CD4-positive, alpha-beta T cell treated with Interleukin-2 at 100 ng/mL for 4 hours (primary cell): ENCODE results near the gene TMPRSS9.
"Not testable (repeated sequence)": the region's sequence is repeated elsewhere in the genome, so short reads cannot be mapped to it uniquely, and the experiment has no call there.

Experiments used
- DNase-seq: peaks from one replicate; pipeline ENCODE4 v3.0.0-alpha.2; 2020; ENCODE audit warnings: low spot score

The TMPRSS9 gene

GRCh38 chr19:2362046-2362969 is 2.2 kb downstream of the TMPRSS9 start:
- DNase-seq = no peak

- DNase-seq = no peak
Observed at GRCh38 chr19:2362970-2363300, 2.9 kb downstream of the TMPRSS9 start.

DNA sequence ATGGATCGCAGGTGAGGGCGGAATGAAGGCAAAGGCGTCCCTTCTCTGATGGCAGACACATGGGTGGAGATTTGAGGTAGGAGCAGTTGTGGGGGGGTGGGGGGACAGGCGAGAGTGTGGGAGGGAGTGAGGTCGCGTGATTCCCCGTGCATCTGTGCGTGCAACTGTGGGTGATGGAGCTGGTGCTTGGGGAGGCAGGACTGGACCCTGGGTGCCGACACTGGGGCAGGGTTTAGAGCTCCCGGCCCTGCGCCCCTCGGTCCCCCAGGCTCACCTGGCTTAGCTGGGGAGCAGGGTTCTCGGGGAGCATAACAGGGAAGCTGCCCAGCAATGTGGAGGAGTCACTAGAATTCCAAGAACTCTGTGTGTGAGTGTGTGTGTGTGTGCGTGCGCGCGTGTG is 3.4 kb downstream of the TMPRSS9 start:
- no peak for DNase-seq

DNA sequence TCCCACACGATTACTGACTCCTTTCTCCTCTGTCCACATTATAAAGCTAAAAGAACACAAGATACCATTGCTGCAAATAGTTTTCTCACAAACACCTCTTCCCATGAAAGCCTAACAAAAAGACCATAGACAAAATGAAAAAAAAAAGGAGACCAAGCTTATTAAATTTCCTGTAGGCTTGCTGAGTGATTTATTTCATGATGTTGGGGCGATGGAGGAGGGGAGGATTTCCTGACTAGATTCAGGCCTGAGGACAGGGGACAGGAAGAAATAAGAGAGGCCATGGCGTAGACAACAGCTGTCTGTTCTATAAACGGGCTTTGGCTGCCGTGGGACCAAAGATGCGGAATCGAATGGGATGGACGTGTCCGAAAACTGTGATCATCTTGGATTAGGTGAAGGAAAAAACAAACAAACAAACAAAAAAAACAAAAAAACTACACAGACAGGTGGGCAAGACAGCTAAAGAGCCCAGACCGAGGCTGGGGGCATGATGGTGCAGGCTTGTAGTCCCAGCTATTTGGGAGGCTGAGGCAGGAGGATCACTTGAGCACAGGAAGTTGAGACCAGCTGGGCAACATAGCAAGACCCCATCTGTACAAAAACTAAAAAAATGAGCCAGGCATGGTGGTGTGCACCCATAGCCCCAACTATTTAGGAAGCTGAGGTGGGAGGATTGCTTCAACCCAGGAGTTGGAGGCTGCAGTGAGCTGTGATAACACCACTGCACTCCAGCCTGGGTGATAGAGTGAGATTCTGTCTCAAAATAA is 5.3 kb downstream of the TMPRSS9 start:
- no peak for DNase-seq

- no peak for DNase-seq
Observed at GRCh38 chr19:2371656-2372055, 11.6 kb downstream of the TMPRSS9 start.

GRCh38 chr19:2372076-2372612 is 12.1 kb downstream of the TMPRSS9 start:
- no peak for DNase-seq

DNA sequence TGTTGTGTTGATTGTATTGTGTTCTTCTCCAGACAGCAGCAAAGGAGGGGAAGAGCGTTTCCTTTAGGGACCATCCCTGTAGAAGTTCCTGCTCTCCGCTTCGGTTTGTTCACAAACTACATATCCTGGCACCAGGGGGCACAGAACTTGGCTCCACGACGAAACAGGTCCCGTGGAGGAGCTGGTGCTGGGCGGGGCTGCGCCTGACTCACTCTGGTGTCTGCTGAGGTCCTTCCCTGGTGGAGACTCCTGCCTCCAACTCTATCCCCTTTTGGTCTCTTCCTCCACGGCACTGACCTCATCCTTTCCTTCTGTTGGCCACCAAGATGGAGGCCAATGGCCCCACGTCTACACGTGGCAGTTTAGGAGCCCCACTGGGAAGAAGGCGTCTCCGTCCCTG is 14.7 kb downstream of the TMPRSS9 start:
- no peak for DNase-seq

GRCh38 chr19:2375353-2376121 is 15.5 kb downstream of the TMPRSS9 start:
- DNase-seq = no peak

- no peak for DNase-seq
Observed at GRCh38 chr19:2376784-2377519, 16.9 kb downstream of the TMPRSS9 start.

DNA sequence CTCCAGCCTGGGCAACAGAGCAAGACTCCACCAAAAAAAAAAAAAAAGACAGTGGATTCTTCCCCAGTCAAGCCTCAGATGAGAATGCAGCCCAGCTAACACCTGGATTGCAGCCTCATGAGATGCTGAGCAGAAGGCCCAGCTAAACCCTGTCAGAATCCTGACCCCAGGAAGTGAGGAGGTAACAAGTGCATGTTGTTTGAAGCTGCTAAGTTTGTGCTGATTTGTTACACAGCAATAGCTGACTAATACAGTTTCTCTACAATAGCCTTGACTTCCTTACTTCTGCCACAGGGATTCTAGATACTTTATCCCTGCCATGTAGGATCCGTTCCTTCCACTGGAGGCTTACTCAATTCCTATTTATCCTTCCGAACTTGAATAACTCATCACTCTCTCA is 20.5 kb downstream of the TMPRSS9 start:
- DNase-seq = no peak

DNA sequence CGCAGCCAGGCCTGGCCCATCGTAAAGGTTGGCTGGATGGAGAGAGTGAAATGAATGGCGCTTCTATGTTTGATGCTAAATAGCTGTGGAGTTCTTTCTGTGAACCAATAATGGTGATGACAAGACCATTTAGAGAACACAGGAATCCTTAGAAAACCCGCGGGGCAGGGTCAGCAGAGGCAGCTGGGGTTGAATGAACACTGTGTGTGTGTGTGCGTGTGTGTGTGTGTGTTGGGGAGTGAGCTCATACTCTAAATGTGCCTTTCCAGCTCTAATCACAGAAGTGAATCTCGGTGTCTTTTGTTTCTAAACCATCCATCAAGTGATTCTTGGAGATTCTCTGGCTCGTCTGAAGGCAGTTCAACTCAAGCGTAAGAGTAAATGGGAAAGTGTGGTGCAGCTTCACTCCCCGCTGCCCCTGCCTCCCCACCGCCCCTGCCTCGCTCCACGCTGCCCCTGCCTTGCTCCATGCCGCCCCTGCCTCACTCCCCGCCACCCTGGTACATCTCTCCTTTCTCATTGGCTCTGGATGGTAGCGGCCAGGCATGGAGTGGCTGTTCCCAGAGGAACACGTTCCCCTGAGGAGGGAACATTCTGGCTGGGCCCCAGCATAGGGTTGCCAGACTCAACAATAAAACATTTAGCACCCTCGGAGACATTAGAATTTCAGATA is 21.2 kb downstream of the TMPRSS9 start:
- DNase-seq = no peak

DNA sequence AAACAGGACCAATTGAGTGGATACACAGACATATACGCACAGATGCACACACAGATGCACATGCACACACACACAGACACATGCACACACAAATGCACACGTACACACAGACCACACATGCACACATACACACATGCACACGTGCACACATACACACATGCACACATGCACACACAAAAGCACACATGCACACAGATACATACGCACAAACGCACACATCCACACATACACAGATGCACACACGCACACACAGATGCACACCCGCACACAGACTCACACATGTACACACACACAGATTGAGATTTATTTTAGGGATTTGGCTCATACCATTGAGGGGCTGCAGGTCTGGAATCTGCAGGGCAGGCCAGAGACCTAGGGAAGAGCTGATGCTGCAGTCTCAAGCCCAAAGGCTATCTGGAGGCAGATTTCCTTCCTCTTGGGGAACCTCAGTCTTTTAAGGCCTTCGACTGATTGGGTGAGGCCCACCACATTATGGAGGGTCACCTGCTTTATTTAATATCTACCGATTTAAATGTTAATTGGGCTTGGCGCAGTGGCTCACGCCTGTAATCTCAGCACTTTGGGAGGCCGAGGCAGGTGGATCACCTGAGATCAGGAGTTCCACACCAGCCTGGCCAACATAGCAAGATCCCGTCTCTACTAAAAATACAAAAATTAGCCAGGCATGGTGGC is 22.6 kb downstream of the TMPRSS9 start:
- no peak for DNase-seq

GRCh38 chr19:2385053-2385721 is 25.1 kb downstream of the TMPRSS9 start:
- no peak for DNase-seq

- DNase-seq = no peak
Observed at GRCh38 chr19:2387367-2388288, 27.6 kb downstream of the TMPRSS9 start.

DNA sequence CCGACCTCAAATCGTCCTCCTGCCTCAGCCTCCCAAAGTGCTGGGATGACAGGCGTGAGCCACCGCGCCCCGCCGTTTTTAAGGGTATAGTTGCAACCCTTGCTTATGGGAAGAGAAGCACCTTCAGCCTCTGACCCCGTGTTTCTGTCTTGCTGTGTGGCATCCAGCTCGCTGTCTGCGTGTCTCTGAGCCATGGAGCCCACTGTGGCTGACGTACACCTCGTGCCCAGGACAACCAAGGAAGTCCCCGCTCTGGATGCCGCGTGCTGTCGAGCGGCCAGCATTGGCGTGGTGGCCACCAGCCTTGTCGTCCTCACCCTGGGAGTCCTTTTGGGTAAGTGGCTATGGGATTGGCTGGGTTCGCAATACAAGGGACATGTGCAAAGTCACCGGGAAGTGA is 29.5 kb downstream of the TMPRSS9 start:
- DNase-seq = no peak

DNA sequence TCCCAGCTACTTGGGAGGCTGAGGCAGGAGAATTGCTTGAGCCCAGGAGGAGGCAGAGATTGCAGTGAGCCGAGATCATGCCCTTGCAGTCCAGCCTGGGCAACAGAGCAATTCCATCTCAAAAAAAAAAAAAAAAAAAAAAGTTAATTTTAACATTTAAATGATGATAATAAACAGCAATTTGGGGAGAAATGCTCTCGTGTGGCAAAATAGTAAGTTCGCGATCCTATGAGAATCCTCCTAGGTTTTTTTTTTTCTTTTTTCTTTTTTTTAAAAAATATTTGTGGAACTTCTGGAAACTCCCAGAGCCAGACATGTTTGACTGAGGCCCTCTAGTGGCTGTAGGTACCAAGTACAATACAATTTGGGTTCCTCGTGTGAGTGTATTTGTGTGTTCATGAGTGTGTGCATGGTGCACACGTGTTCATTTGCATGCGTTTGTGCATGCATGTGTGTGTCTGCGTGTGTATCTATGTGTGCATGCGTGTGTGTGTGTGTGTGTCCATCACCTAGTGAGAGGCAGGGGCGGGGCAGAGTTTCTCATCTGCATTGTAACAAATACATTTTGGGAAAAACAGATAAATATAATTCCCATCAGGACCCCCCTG is 31.2 kb downstream of the TMPRSS9 start:
- peak; percentile 71 for DNase-seq

DNA sequence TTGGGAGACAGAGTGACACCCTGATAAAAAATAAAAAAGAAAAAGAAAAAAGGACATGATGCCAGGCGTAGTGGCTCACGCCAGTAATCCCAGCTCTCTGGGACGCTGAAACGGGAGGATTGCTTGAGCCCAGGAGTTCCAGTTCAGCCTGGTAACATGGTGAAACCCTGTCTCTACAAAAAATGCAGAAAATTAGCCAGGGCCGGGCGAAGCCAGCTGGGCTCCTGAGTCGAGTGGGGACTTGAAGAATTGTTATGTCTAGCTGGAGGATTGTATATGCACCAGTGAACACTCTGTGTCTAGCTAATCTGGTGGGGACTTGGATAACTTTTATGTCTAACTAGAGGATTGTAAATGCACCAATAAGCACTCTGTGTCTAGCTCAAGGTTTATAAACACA is 32.3 kb downstream of the TMPRSS9 start:
- no peak for DNase-seq

DNA sequence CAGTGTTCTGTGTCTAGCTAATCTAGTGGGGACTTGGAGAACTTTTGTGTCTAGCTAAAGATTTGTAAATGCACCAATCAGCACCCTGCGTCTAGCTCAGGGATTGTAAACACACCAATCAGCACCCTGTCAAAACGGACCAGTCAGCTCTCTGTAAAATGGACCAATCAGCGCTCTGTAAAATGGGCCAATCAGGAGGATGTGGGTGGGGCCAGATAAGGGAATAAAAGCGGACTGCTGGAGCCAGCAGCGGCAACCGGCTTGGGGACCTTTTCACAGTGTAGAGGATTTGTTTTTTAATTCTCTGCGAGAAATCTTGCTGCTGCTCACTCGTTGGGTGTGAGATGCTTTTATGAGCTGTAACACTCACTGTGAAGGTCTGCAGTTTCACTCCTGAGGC is 32.8 kb downstream of the TMPRSS9 start:
- DNase-seq = not testable (repeated sequence)
